Erythroblast (primary cell): ENCODE measurements around the gene TPSG1.

ENCODE experiments used
- GATA1 ChIP-seq: IDR thresholded peaks from 2 replicates; pipeline ENCODE4 v1.6.1; 2011; ENCODE audit warnings: low read depth, mild to moderate bottlenecking, control low read depth, low read length, moderate library complexity
- POLR2A ChIP-seq: IDR thresholded peaks from 2 replicates; pipeline ENCODE4 v1.6.1; 2011; ENCODE audit warnings: mild to moderate bottlenecking, low read length

DNA sequence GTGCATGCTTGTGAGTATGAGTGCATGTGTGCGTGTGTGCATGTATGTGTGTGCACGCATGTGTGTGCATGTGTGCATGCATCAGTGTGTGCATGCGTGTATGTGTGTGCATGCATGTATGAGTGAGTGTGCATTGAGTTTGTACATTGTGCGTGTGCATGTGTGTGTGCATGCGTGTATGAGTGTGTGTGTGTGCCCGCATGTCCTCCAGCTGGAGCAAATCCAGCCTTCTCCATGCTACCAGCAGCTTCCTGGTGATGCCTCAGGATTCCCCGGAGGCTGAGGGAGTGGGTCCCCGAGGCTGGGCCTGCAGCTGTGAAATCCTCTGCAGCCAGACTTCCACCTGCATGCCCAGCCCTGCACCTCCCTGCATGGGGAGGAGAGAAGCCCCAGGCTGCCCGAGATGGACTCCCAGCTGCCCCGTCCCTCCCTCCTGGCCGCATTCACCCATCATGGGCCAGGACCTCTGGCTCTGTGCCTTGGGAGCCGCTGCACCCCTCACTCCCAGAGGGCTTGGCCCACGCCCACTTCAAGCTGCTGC is 40.1 kb upstream of the TPSG1 start:
- TF ChIP-seq POLR2A (no peak), GATA1 (no peak)
